ENCODE results near the gene OR4D1.

GRCh38 chr17:58117382-58117781 lies 30.8 kb upstream of the OR4D1 start:
- TF ChIP-seq CTCF (IDR thresholded peaks at IDR 0.05; ENCODE audit: insufficient read depth, low read depth, low read length) (no peak), EZH2 (IDR thresholded peaks at IDR 0.05; ENCODE audit: insufficient read depth, low read length) (no peak)
